Measurements from ENCODE around the gene POLR3F. TPM values are rescaled to one million over a fixed set of nuclear protein-coding genes. Genes with fewer than 3 reads are reported as not detected.

POLR3F gene
- total and polyA plus RNA-seq, 4 donors: 15.9 to 30.1 (median 23.5) TPM

GRCh38 chr20:18456600-18456999 is 10.6 kb upstream of the POLR3F start:
- H3K36me3 ChIP-seq (ENCODE audit: control insufficient read depth, insufficient read depth, low read length): no peaks in the 10 kb centered on the region
- WGBS (ENCODE audit: insufficient coverage): no CpG with 5 or more reads among the region's 3 CpGs
- no peak overlapping the region for H3K4me3 ChIP-seq (ENCODE audit: low read depth, low read length)
- H3K4me1 ChIP-seq (ENCODE audit: control insufficient read depth, insufficient read depth, low read length): no peaks in the 10 kb centered on the region
- H3K27me3 ChIP-seq (ENCODE audit: control insufficient read depth, insufficient read depth, low read length): no peaks in the 10 kb centered on the region
- H3K9me3 ChIP-seq (ENCODE audit: control insufficient read depth, insufficient read depth, low read length): no peaks in the 10 kb centered on the region
- H3K27ac ChIP-seq (ENCODE audit: low read depth, low read length): no peak overlapping the region
- DNase-seq (ENCODE audit: low read depth in 4 of 6, low spot score in 6 of 6): no peak

GRCh38 chr20:18465536-18466200 is 1.5 kb upstream of the POLR3F start:
- H3K36me3 ChIP-seq (ENCODE audit: control insufficient read depth, insufficient read depth, low read length): peaks cover 2% of the 10 kb centered on the region
- no peak overlapping the region for H3K27ac ChIP-seq (ENCODE audit: low read depth, low read length)
- H3K4me3 ChIP-seq (ENCODE audit: low read depth, low read length): no peak overlapping the region
- no peak for DNase-seq (ENCODE audit: low read depth in 4 of 6, low spot score in 6 of 6)
- WGBS (ENCODE audit: insufficient coverage): 90% methylated on average over 2 of the region's 6 CpGs
- H3K27me3 ChIP-seq (ENCODE audit: control insufficient read depth, insufficient read depth, low read length): no peaks in the 10 kb centered on the region
- no peaks in the 10 kb centered on the region for H3K9me3 ChIP-seq (ENCODE audit: control insufficient read depth, insufficient read depth, low read length)
- peaks cover 5% of the 10 kb centered on the region for H3K4me1 ChIP-seq (ENCODE audit: control insufficient read depth, insufficient read depth, low read length)

- H3K36me3 ChIP-seq (ENCODE audit: control insufficient read depth, insufficient read depth, low read length): peaks cover 8% of the 10 kb centered on the region
- no peaks in the 10 kb centered on the region for H3K27me3 ChIP-seq (ENCODE audit: control insufficient read depth, insufficient read depth, low read length)
- 0% methylated on average over 15 of the region's 15 CpGs for WGBS (ENCODE audit: insufficient coverage)
- H3K9me3 ChIP-seq (ENCODE audit: control insufficient read depth, insufficient read depth, low read length): no peaks in the 10 kb centered on the region
- peak overlapping the region; percentile 94 for H3K27ac ChIP-seq (ENCODE audit: low read depth, low read length)
- H3K4me3 ChIP-seq (ENCODE audit: low read depth, low read length): peak overlapping the region; percentile 82
- peak in 1 of 6 donors; percentile 73 for DNase-seq (ENCODE audit: low read depth in 4 of 6, low spot score in 6 of 6)
- H3K4me1 ChIP-seq (ENCODE audit: control insufficient read depth, insufficient read depth, low read length): peaks cover 5% of the 10 kb centered on the region
Measured at GRCh38 chr20:18466574-18466893, 656 bp upstream of the POLR3F start.

- no peak for DNase-seq (ENCODE audit: low read depth in 4 of 6, low spot score in 6 of 6)
- Histone ChIP-seq H3K4me1 (ENCODE audit: control insufficient read depth, insufficient read depth, low read length) (no peaks in the 10 kb centered on the region), H3K36me3 (ENCODE audit: control insufficient read depth, insufficient read depth, low read length) (peaks cover 30% of the 10 kb centered on the region), H3K27ac (ENCODE audit: low read depth, low read length) (no peak overlapping the region), H3K9me3 (ENCODE audit: control insufficient read depth, insufficient read depth, low read length) (no peaks in the 10 kb centered on the region), H3K27me3 (ENCODE audit: control insufficient read depth, insufficient read depth, low read length) (no peaks in the 10 kb centered on the region), H3K4me3 (ENCODE audit: low read depth, low read length) (no peak overlapping the region)
- WGBS (ENCODE audit: insufficient coverage): no CpG with 5 or more reads among the region's 1 CpG
Measured at GRCh38 chr20:18477218-18477617, 10.0 kb downstream of the POLR3F start.

- H3K27ac ChIP-seq (ENCODE audit: low read depth, low read length): no peak overlapping the region
- DNase-seq (ENCODE audit: low read depth in 4 of 6, low spot score in 6 of 6): no peak
- peaks cover 32% of the 10 kb centered on the region for H3K36me3 ChIP-seq (ENCODE audit: control insufficient read depth, insufficient read depth, low read length)
- WGBS (ENCODE audit: insufficient coverage): no CpG with 5 or more reads among the region's 1 CpG
- H3K9me3 ChIP-seq (ENCODE audit: control insufficient read depth, insufficient read depth, low read length): no peaks in the 10 kb centered on the region
- H3K4me1 ChIP-seq (ENCODE audit: control insufficient read depth, insufficient read depth, low read length): no peaks in the 10 kb centered on the region
- no peak overlapping the region for H3K4me3 ChIP-seq (ENCODE audit: low read depth, low read length)
- no peaks in the 10 kb centered on the region for H3K27me3 ChIP-seq (ENCODE audit: control insufficient read depth, insufficient read depth, low read length)
Measured at GRCh38 chr20:18477821-18478220, 10.6 kb downstream of the POLR3F start.

- Histone ChIP-seq H3K27ac (ENCODE audit: low read depth, low read length) (no peak overlapping the region), H3K4me1 (ENCODE audit: control insufficient read depth, insufficient read depth, low read length) (no peaks in the 10 kb centered on the region), H3K27me3 (ENCODE audit: control insufficient read depth, insufficient read depth, low read length) (no peaks in the 10 kb centered on the region), H3K36me3 (ENCODE audit: control insufficient read depth, insufficient read depth, low read length) (peaks cover 30% of the 10 kb centered on the region), H3K4me3 (ENCODE audit: low read depth, low read length) (no peak overlapping the region), H3K9me3 (ENCODE audit: control insufficient read depth, insufficient read depth, low read length) (no peaks in the 10 kb centered on the region)
- DNase-seq (ENCODE audit: low read depth in 4 of 6, low spot score in 6 of 6): no peak
- WGBS (ENCODE audit: insufficient coverage): 95% methylated on average over 3 of the region's 4 CpGs
Measured at GRCh38 chr20:18481596-18481995, 14.4 kb downstream of the POLR3F start.

GRCh38 chr20:18488301-18488700 is 21.1 kb downstream of the POLR3F start:
- DNase-seq (ENCODE audit: low read depth in 4 of 6, low spot score in 6 of 6): no peak
- no peak overlapping the region for H3K27ac ChIP-seq (ENCODE audit: low read depth, low read length)
- peaks cover 10% of the 10 kb centered on the region for H3K36me3 ChIP-seq (ENCODE audit: control insufficient read depth, insufficient read depth, low read length)
- H3K4me1 ChIP-seq (ENCODE audit: control insufficient read depth, insufficient read depth, low read length): no peaks in the 10 kb centered on the region
- H3K27me3 ChIP-seq (ENCODE audit: control insufficient read depth, insufficient read depth, low read length): no peaks in the 10 kb centered on the region
- WGBS (ENCODE audit: insufficient coverage): no CpG with 5 or more reads among the region's 3 CpGs
- H3K9me3 ChIP-seq (ENCODE audit: control insufficient read depth, insufficient read depth, low read length): no peaks in the 10 kb centered on the region
- H3K4me3 ChIP-seq (ENCODE audit: low read depth, low read length): no peak overlapping the region

GRCh38 chr20:18496042-18496441 is 28.9 kb downstream of the POLR3F start:
- Histone ChIP-seq H3K4me3 (ENCODE audit: low read depth, low read length) (peak overlapping the region; percentile 98), H3K9me3 (ENCODE audit: control insufficient read depth, insufficient read depth, low read length) (no peaks in the 10 kb centered on the region), H3K4me1 (ENCODE audit: control insufficient read depth, insufficient read depth, low read length) (peaks cover 3% of the 10 kb centered on the region), H3K27ac (ENCODE audit: low read depth, low read length) (no peak overlapping the region), H3K36me3 (ENCODE audit: control insufficient read depth, insufficient read depth, low read length) (no peaks in the 10 kb centered on the region), H3K27me3 (ENCODE audit: control insufficient read depth, insufficient read depth, low read length) (no peaks in the 10 kb centered on the region)
- 14% methylated on average over 3 of the region's 7 CpGs for WGBS (ENCODE audit: insufficient coverage)
- peak in 2 of 6 donors; percentile 24 to 33 for DNase-seq (ENCODE audit: low read depth in 4 of 6, low spot score in 6 of 6)

GRCh38 chr20:18496740-18497592 is 29.8 kb downstream of the POLR3F start, which contains the start of gene RBBP9:
Gene RBBP9 (minus strand): TSS chr20:18497225. CDS start chr20:18497167, 58 bp downstream.
- H3K4me1 ChIP-seq (ENCODE audit: control insufficient read depth, insufficient read depth, low read length): peaks cover 3% of the 10 kb centered on the region
- peak; percentile 67 to 97 (median 81) for DNase-seq (ENCODE audit: low read depth in 4 of 6, low spot score in 6 of 6)
- H3K4me3 ChIP-seq (ENCODE audit: low read depth, low read length): peak within 1 kb of the TSS; percentile 98
- no peaks in the 10 kb centered on the region for H3K9me3 ChIP-seq (ENCODE audit: control insufficient read depth, insufficient read depth, low read length)
- H3K27me3 ChIP-seq (ENCODE audit: control insufficient read depth, insufficient read depth, low read length): peaks cover 2% of the 10 kb centered on the region
- H3K27ac ChIP-seq (ENCODE audit: low read depth, low read length): peak within 1 kb of the TSS; percentile 85
- under 1% methylated on average over 27 of the region's 31 CpGs for WGBS (ENCODE audit: insufficient coverage)
- no peaks in the 10 kb centered on the region for H3K36me3 ChIP-seq (ENCODE audit: control insufficient read depth, insufficient read depth, low read length)
